CD14-positive monocyte (primary cell): Measurements from ENCODE around the gene CRYBA2. TPM values are rescaled to one million over a fixed set of nuclear protein-coding genes. Genes with fewer than 3 reads are reported as not detected.

ENCODE experiments used
- DNase-seq, 3 donors: peaks; one replicate each; pipeline ENCODE4 v3.0.0-alpha.2; 2011 to 2022
- H2AFZ ChIP-seq: 2 replicates; pipeline ENCODE4 v1.6.0; 2012; ENCODE audit warnings: mild to moderate bottlenecking, low read depth, low read length, inconsistent platforms; ENCODE audit not compliant: insufficient read depth, poor library complexity, severe bottlenecking
- H3K27ac ChIP-seq, 2 donors: 1 replicate in 1 of 2; 2 replicates in 1 of 2; pipeline ENCODE4 v1.5.1; 2012 to 2013; ENCODE audit warnings: low read length in 2 of 2, control low read depth in 1 of 2, inconsistent platforms in 1 of 2, low read depth in 1 of 2, mild to moderate bottlenecking in 1 of 2
- H3K27me3 ChIP-seq, 2 donors: one replicate each; pipeline versions ENCODE4 v1.6.0 to v1.6.1; 2011 to 2013; ENCODE audit warnings: low read length in 2 of 2; ENCODE audit not compliant: control insufficient read depth in 2 of 2, insufficient read depth in 2 of 2
- H3K36me3 ChIP-seq, 2 donors: replicated peaks in 1 of 2; 1 replicate in 1 of 2; 2 replicates in 1 of 2; pipeline versions ENCODE4 v1.5.1 to v1.6.1; 2012 to 2013; ENCODE audit warnings: low read length in 2 of 2, control low read depth in 1 of 2, inconsistent platforms in 1 of 2, mild to moderate bottlenecking in 1 of 2; ENCODE audit not compliant: insufficient read depth in 2 of 2, control insufficient read depth in 1 of 2
- H3K4me1 ChIP-seq, 2 donors: 1 replicate in 1 of 2; 2 replicates in 1 of 2; pipeline versions ENCODE4 v1.5.1 to v1.6.1; 2012 to 2013; ENCODE audit warnings: low read length in 2 of 2, control low read depth in 1 of 2, inconsistent platforms in 1 of 2, mild to moderate bottlenecking in 1 of 2, moderate library complexity in 1 of 2; ENCODE audit not compliant: insufficient read depth in 2 of 2, control insufficient read depth in 1 of 2
- H3K4me2 ChIP-seq: replicated peaks from 2 replicates; pipeline ENCODE3; 2012; ENCODE audit warnings: low read length, moderate library complexity, mild to moderate bottlenecking; ENCODE audit not compliant: poor library complexity, severe bottlenecking; ENCODE audit errors: extremely low read depth
- H3K4me3 ChIP-seq, 3 experiments: fragments of 200-600 bp in 1 of 3; sonication (generic) in 1 of 3; replicated peaks in 1 of 3; 1 replicate in 2 of 3; 2 replicates in 1 of 3; pipeline ENCODE4 v1.5.1; 2011 to 2013; ENCODE audit warnings: low read length in 3 of 3, mild to moderate bottlenecking in 3 of 3, control low read depth in 2 of 3, low read depth in 2 of 3, inconsistent platforms in 1 of 3, moderate library complexity in 1 of 3
- H3K79me2 ChIP-seq: 2 replicates; pipeline ENCODE4 v1.6.0; 2012; ENCODE audit warnings: mild to moderate bottlenecking, control low read depth, inconsistent platforms, low read length, moderate library complexity; ENCODE audit not compliant: insufficient read depth
- H3K9ac ChIP-seq: 2 replicates; pipeline ENCODE4 v1.6.0; 2017; ENCODE audit warnings: low read length, mild to moderate bottlenecking; ENCODE audit not compliant: insufficient read depth, poor library complexity, severe bottlenecking
- H3K9me3 ChIP-seq, 2 donors: replicated peaks in 1 of 2; 1 replicate in 1 of 2; 2 replicates in 1 of 2; pipeline versions ENCODE4 v1.5.1 to v1.6.1; 2012 to 2013; ENCODE audit warnings: low read length in 2 of 2, control low read depth in 1 of 2; ENCODE audit not compliant: control insufficient read depth in 1 of 2, insufficient read depth in 1 of 2
- H4K20me1 ChIP-seq: 2 replicates; pipeline ENCODE4 v1.6.0; 2012; ENCODE audit warnings: mild to moderate bottlenecking, low read length, control low read depth, moderate library complexity; ENCODE audit not compliant: insufficient read depth
- H3K27ac Mint-ChIP-seq, 7 donors: one replicate each; pipeline ENCODE4 v1.8.0; 2020; ENCODE audit warnings: mild to moderate bottlenecking in 7 of 7, mixed read lengths in 7 of 7, moderate library complexity in 6 of 7, inconsistent platforms in 2 of 7
- H3K27me3 Mint-ChIP-seq, 3 donors: one replicate each; pipeline ENCODE4 v1.8.0; 2021 to 2022; ENCODE audit warnings: low read depth in 3 of 3, mild to moderate bottlenecking in 3 of 3, mixed read lengths in 3 of 3, moderate library complexity in 3 of 3, inconsistent platforms in 1 of 3
- H3K36me3 Mint-ChIP-seq, 2 donors: one replicate each; pipeline ENCODE4 v1.8.0; 2020; ENCODE audit warnings: mixed read lengths in 2 of 2, inconsistent platforms in 1 of 2, mild to moderate bottlenecking in 1 of 2
- H3K4me1 Mint-ChIP-seq: one replicate; pipeline ENCODE4 v1.8.0; 2020; ENCODE audit warnings: mild to moderate bottlenecking, mixed read lengths
- H3K4me3 Mint-ChIP-seq, 2 donors: one replicate each; pipeline ENCODE4 v1.8.0; 2020; ENCODE audit warnings: mild to moderate bottlenecking in 2 of 2, mixed read lengths in 2 of 2, moderate library complexity in 1 of 2
- H3K9me3 Mint-ChIP-seq, 7 donors: one replicate each; pipeline ENCODE4 v1.8.0; 2020 to 2022; ENCODE audit warnings: mixed read lengths in 7 of 7, mild to moderate bottlenecking in 6 of 7, moderate library complexity in 6 of 7, inconsistent platforms in 2 of 7
- WGBS: methylation state at CpG from one replicate; pipeline ENCODE4 v1.1.5; 2013; ENCODE audit warnings: missing lambda C conversion rate; ENCODE audit not compliant: insufficient coverage; 5-methylcytosine and 5-hydroxymethylcytosine counted together
- intact Hi-C, 2 donors: fragments of 100-400 bp; cut with micrococcal nuclease; formaldehyde crosslinking; loops; one replicate each; pipeline versions ENCODE4 v1.15.0 to v1.15.1; 2023
- polyA plus RNA-seq, 3 donors: library from polyadenylated mRNA; depleted of rRNA in 1 of 3; unstranded in 2 of 3; stranded (reverse) in 1 of 3; fragments of 300-500 nt in 2 of 3; fragments of >200 nt in 1 of 3; fragmentation: Illumina TruSeq in 2 of 3; gene quantifications; 1 replicate in 2 of 3; 2 replicates in 1 of 3; pipeline ENCODE4 v1.2.3, GENCODE V29; 2012 to 2021
- TF ChIP-seq, protein P1 (sequence below): fragments of 200-600 bp; IDR thresholded peaks from one replicate; pipeline ENCODE4 v1.8.0; 2022; ENCODE audit warnings: antibody characterized with exemption, mild to moderate bottlenecking

CRYBA2 gene
- polyA plus RNA-seq, 3 donors, result not detected

DNA sequence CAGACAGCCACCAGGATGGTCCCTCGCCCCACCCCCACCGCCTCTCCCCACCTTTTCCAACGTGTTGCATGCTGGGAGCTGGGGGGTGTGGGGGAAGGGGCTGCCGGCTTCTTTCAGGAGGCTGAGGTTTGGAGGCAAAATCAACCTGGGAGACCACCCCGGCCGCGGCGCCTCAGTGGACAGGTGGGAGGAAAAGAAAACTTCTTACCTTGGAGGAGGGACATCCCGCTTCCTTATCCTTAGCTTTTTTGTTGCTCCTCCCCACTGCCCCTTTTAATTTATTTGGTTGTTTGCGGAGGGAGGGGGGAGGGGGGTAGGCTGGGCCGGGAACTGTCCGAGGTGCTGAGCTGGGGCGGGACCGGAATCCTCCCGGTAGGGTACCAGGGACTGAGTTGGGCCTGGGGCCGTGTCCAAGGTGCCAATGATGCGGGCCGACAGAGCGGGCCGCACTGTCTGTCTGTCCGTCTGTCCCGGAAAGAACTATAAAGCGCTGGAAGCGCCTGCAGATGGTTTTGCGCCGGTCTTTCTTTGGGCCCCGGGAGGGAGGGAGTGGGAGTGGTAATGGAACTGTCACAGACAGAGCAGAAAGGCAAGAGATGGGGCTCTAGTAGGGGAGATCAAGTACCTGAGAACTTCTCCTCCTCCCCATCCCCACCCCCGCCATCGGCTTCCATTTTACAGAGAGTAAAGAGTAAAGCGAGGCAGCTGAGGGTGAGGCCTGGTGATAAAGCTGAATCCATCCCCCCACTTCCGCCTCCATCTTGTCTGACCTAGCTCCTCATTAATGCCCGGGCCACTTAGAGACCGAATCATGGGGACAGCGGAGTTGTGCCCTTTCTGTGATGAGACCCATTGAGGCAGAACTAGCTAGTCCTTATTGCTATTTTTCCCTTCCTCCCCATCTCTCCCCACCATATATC lies 31.3 kb downstream of the CRYBA2 start:
- no peaks in the 10 kb centered on the region for H4K20me1 ChIP-seq
- no peak overlapping the region for H3K9ac ChIP-seq
- intact Hi-C loops, result no loop called here
- peaks cover 68 to 87% of the 10 kb centered on the region in 2 donors for H3K27me3 ChIP-seq
- peak overlapping the region in 1 of 2 donors; percentile 73 for H3K4me3 Mint-ChIP-seq
- no peak overlapping the region for H3K27ac ChIP-seq
- no peak overlapping the region for H3K4me2 ChIP-seq
- peaks cover 0 to 4% of the 10 kb centered on the region in 2 donors for H3K36me3 Mint-ChIP-seq
- peaks cover 11% of the 10 kb centered on the region for H3K4me1 Mint-ChIP-seq
- H3K27ac Mint-ChIP-seq, result peak overlapping the region in 1 of 7 donors; percentile 41
- DNase-seq, result no peak
- WGBS, result 18% methylated on average over 16 of the region's 34 CpGs
- H3K27me3 Mint-ChIP-seq, result peaks cover 81 to 91% (median 83%) of the 10 kb centered on the region in 3 donors
- no peak overlapping the region for H2AFZ ChIP-seq
- H3K4me1 ChIP-seq, result peaks cover 0 to 10% of the 10 kb centered on the region in 2 donors
- TF ChIP-seq, protein P1, sequence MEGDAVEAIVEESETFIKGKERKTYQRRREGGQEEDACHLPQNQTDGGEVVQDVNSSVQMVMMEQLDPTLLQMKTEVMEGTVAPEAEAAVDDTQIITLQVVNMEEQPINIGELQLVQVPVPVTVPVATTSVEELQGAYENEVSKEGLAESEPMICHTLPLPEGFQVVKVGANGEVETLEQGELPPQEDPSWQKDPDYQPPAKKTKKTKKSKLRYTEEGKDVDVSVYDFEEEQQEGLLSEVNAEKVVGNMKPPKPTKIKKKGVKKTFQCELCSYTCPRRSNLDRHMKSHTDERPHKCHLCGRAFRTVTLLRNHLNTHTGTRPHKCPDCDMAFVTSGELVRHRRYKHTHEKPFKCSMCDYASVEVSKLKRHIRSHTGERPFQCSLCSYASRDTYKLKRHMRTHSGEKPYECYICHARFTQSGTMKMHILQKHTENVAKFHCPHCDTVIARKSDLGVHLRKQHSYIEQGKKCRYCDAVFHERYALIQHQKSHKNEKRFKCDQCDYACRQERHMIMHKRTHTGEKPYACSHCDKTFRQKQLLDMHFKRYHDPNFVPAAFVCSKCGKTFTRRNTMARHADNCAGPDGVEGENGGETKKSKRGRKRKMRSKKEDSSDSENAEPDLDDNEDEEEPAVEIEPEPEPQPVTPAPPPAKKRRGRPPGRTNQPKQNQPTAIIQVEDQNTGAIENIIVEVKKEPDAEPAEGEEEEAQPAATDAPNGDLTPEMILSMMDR, result no peak
- H3K9me3 ChIP-seq, result peaks cover 2 to 46% of the 10 kb centered on the region in 2 donors
- peaks cover 2 to 36% (median 22%) of the 10 kb centered on the region in 7 donors for H3K9me3 Mint-ChIP-seq
- no peak overlapping the region for H3K4me3 ChIP-seq
- H3K36me3 ChIP-seq, result no peaks in the 10 kb centered on the region
- no peaks in the 10 kb centered on the region for H3K79me2 ChIP-seq

DNA sequence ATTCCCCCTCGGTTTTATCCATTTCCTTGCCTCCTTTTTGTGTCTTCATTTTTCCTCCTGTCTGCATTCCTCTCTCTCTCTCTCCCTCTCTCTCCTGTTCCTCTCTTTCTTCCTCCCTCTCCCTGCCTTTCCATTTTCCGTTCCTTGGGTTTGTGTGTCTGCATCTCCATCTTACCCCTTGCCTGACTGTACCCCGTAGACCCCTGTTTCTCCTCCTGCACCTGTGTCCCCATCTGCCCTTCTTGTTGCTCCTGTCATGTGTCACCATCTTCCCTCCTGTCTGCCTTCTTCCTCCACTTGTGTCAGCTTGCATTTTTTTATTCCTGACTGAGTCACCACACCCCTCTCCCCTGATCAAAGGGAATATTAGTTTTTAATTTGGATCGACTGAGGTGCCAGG lies 32.0 kb downstream of the CRYBA2 start:
- H3K4me2 ChIP-seq, result no peak overlapping the region
- Mint-ChIP-seq H3K4me1 (peaks cover 11% of the 10 kb centered on the region), H3K27ac (peak overlapping the region in 1 of 7 donors; percentile 68), H3K4me3 (peak overlapping the region in 1 of 2 donors; percentile 73), H3K36me3 (peaks cover 0 to 4% of the 10 kb centered on the region in 2 donors), H3K9me3 (peaks cover 2 to 36% (median 22%) of the 10 kb centered on the region in 7 donors), H3K27me3 (peaks cover 82 to 92% (median 84%) of the 10 kb centered on the region in 3 donors)
- TF ChIP-seq, protein P1, result no peak
- 3% methylated on average over 3 of the region's 4 CpGs for WGBS
- no peaks in the 10 kb centered on the region for H3K36me3 ChIP-seq
- intact Hi-C loops, result no loop called here
- H3K27me3 ChIP-seq, result peaks cover 71 to 94% of the 10 kb centered on the region in 2 donors
- H3K4me3 ChIP-seq, result no peak overlapping the region
- no peak overlapping the region for H3K9ac ChIP-seq
- H3K4me1 ChIP-seq, result peaks cover 0 to 10% of the 10 kb centered on the region in 2 donors
- no peak overlapping the region for H3K27ac ChIP-seq
- peaks cover 2 to 46% of the 10 kb centered on the region in 2 donors for H3K9me3 ChIP-seq
- H4K20me1 ChIP-seq, result no peaks in the 10 kb centered on the region
- H2AFZ ChIP-seq, result no peak overlapping the region
- DNase-seq, result no peak
- H3K79me2 ChIP-seq, result no peaks in the 10 kb centered on the region
